ENCODE data around the gene ERC2.
A peak's percentile ranks its signal among the peaks of the same experiment; 100 is the strongest.

The ERC2 gene

DNA sequence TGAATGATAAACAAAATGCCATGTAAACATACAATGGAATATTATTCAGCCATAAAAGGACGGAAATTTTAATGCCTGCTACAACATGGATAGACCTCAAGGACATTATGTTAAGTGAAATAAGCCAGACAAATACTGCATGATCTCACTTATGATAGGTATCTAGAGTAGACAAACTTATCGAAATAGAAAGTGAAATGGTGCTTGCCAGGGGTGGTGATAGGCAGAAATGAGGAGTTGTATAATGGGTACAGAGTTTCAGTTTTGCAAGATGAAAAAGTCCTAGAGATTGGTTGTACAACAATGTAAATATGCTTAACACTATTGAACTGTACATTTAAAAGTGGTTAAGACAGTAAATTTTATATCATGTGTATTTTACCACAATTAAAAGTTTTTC, 287.8 kb downstream of the ERC2 start:
- FAIRE-seq: no peak
- DNase-seq (ENCODE audit: insufficient read length, low spot score): no peak
- TF ChIP-seq POLR2AphosphoS5 (IDR thresholded peaks at IDR 0.05; ENCODE audit: low read depth, low read length): no peak
- TF ChIP-seq PAX5 (IDR thresholded peaks at IDR 0.05; ENCODE audit: insufficient read depth, low read length, severe bottlenecking): no peak
- TF ChIP-seq SPI1 (IDR thresholded peaks at IDR 0.05; ENCODE audit: low read depth, low read length): no peak
- no peak for TF ChIP-seq TAF1 (IDR thresholded peaks at IDR 0.05; ENCODE audit: low read depth, low read length)
- TF ChIP-seq POLR2A (IDR thresholded peaks at IDR 0.05; ENCODE audit: low read depth, low read length): no peak
- TF ChIP-seq POU2F2 (IDR thresholded peaks at IDR 0.05; ENCODE audit: low read depth, low read length): no peak

DNA sequence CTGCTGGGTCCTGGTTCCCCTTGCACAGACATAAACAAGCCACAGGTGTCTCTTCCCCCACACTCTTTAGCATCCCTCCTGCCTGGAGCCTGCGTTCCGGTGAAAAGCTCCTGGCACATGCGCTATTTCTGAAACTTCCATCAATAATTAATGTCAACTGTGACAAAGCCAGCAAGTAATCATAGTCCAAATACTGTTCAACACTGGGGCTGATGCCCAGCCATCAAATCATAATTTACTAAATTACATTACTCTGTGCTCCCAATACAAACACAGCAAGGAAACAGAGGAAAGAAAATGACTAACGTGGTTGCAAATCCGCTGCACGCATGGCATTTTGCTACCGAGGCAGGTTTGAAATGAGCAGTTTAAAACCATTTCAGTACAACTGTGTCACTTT, 294.7 kb downstream of the ERC2 start:
- DNase-seq (ENCODE audit: insufficient read length, low spot score) (no peak), FAIRE-seq (no peak)
- TF ChIP-seq POLR2AphosphoS5 (IDR thresholded peaks at IDR 0.05; ENCODE audit: low read depth, low read length): no peak
- TF ChIP-seq TAF1 (IDR thresholded peaks at IDR 0.05; ENCODE audit: low read depth, low read length): no peak
- no peak for TF ChIP-seq POLR2A (IDR thresholded peaks at IDR 0.05; ENCODE audit: low read depth, low read length)
- no peak for TF ChIP-seq PAX5 (IDR thresholded peaks at IDR 0.05; ENCODE audit: insufficient read depth, low read length, severe bottlenecking)
- no peak for TF ChIP-seq POU2F2 (IDR thresholded peaks at IDR 0.05; ENCODE audit: low read depth, low read length)
- no peak for TF ChIP-seq SPI1 (IDR thresholded peaks at IDR 0.05; ENCODE audit: low read depth, low read length)

DNA sequence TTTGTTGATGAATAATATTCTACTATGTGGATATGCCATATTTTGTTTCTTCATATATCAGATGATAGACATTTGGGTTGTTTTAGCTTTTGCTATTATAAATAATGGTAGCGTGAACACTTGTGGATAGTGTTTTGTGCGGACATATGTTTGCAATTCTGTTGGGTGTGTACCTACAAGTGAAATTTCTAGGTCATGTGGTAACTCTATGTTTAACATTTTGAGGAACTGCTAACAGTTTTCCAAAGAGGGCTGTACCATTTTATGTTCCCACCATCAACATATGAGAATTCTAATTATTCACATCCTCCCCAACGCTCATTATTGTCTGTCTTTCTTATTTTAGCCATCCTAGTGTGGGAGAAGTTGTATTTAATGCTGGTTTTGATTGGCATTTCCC, 303.8 kb downstream of the ERC2 start:
- TF ChIP-seq TAF1 (IDR thresholded peaks at IDR 0.05; ENCODE audit: low read depth, low read length): no peak
- TF ChIP-seq POU2F2 (IDR thresholded peaks at IDR 0.05; ENCODE audit: low read depth, low read length): no peak
- no peak for TF ChIP-seq POLR2A (IDR thresholded peaks at IDR 0.05; ENCODE audit: low read depth, low read length)
- TF ChIP-seq POLR2AphosphoS5 (IDR thresholded peaks at IDR 0.05; ENCODE audit: low read depth, low read length): no peak
- TF ChIP-seq SPI1 (IDR thresholded peaks at IDR 0.05; ENCODE audit: low read depth, low read length): no peak
- FAIRE-seq: no peak

DNA sequence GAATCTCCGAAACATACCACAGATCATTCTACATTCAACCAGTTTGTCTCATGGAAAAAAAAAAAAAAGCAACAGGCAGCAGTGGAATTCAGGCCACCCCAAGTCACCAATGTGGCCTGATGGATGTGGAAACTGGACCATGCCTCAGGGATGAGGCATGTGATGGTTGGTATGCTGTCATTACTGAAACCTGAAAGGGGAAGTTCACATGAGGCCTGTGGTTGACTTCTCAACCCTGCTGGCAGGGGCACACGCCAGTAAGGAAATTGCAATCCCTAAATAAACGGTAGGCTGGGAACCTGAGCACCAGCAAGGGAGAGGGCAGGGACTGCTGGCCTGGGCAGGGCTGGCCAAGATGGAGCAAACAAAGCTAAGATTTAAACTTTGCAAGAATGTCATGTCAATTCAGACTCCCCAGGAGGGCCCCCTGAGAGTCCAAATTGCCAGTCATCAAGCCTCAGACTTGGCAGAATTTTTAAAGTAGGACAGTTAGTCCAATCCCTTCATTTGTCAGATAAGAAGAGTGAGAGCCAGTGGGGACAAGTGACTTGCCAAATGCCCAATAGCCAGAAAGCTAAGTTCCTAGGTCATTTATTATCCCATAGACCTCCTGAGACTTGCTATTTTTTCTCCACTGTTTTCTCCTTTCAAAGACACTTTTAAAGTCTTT, 310.4 kb downstream of the ERC2 start:
- TF ChIP-seq TAF1 (IDR thresholded peaks at IDR 0.05; ENCODE audit: low read depth, low read length): no peak
- TF ChIP-seq SPI1 (IDR thresholded peaks at IDR 0.05; ENCODE audit: low read depth, low read length): 0 out of 2 replicates have a peak, but pooled peaks have one; percentile 21
- DNase-seq (ENCODE audit: insufficient read length, low spot score) (no peak), FAIRE-seq (peak; percentile 41)

More for the DNA sequence above, 303.8 kb downstream of the ERC2 start:
- DNase-seq (ENCODE audit: insufficient read length, low spot score): no peak

DNA sequence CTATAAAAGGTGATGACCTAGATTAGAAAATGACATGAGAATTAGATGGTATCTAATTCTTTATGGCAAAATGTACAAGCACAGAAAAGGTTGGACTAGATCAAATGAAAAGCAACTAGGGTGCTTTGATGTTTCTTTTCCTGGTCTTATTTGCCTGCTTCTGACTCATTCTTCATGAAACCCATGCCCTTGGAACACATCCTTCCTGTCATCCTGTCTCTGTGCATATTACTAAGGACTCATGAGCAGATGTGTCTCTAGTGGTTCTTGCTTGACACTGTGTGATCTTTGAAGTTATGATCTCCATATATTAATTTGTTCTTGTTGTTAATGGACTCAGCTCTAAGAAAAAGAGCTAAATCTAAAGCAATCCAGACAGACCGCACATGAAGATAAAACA, 314.0 kb downstream of the ERC2 start:
- DNase-seq (ENCODE audit: insufficient read length, low spot score) (no peak), FAIRE-seq (no peak)
- TF ChIP-seq PAX5 (IDR thresholded peaks at IDR 0.05; ENCODE audit: insufficient read depth, low read length, severe bottlenecking): no peak
- TF ChIP-seq POU2F2 (IDR thresholded peaks at IDR 0.05; ENCODE audit: low read depth, low read length): no peak

DNA sequence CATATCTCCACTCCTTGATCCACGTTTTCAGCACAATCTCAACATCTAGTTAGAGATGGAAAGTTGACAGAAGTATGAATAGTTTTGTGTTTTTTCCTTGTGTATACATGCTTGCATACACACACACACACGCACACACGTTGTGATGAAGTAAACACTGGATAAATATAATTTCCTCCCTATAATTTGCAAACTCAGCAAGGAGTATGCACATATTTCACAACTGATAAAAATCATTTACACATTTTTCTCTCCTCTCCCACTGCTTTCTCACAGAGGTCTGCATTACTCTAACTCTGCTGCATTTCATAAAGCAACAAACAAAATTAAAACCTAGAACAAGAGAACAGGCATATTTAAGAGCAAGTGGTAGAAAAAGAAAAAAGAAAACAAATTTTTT, 320.9 kb downstream of the ERC2 start:
- FAIRE-seq (no peak), DNase-seq (ENCODE audit: insufficient read length, low spot score) (no peak)
- TF ChIP-seq PAX5 (IDR thresholded peaks at IDR 0.05; ENCODE audit: insufficient read depth, low read length, severe bottlenecking): no peak

DNA sequence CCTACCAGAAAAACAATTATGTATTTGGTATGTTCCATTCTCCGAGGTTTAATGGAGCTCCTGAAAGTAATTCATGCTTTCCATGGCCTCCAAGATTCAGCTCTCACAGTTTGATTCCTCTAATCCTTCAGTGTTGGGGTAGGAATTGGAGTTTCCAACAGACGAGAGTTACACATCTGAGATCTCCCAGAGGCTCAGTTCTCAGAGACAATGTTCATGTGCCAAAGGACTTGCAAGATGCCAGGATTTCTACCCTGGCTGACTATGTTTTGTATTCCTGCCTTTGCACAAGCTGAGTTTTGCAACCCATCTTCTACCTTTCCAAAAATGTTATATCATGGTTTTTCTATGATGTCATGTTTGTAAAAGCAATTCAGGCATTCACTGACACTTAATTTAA, 322.9 kb downstream of the ERC2 start:
- FAIRE-seq (no peak), DNase-seq (ENCODE audit: insufficient read length, low spot score) (no peak)

DNA sequence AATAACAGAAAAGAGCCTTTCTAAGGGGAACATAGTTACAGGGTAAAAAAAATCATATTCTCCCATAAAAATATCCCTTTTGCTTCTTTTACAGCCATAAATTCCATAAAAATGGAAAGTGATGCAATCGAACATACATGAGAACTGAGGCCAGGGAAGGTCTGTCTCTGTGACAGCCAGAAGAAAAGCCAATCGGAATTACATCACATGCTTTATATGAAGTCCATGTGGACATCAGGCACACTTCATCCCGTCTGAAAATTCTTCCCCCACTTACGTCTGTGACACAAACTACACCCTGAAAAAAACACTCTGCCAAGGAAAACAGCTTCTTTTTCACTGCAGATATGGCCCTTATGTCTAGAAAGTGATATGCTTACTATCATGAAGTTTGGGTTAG, 323.5 kb downstream of the ERC2 start:
- no peak for FAIRE-seq
- DNase-seq (ENCODE audit: insufficient read length, low spot score): no peak
- TF ChIP-seq TAF1 (IDR thresholded peaks at IDR 0.05; ENCODE audit: low read depth, low read length): no peak

More for the DNA sequence above, 322.9 kb downstream of the ERC2 start:
- no peak for TF ChIP-seq PAX5 (IDR thresholded peaks at IDR 0.05; ENCODE audit: insufficient read depth, low read length, severe bottlenecking)
- TF ChIP-seq POLR2A (IDR thresholded peaks at IDR 0.05; ENCODE audit: low read depth, low read length): no peak
- no peak for TF ChIP-seq POLR2AphosphoS5 (IDR thresholded peaks at IDR 0.05; ENCODE audit: low read depth, low read length)
- TF ChIP-seq SPI1 (IDR thresholded peaks at IDR 0.05; ENCODE audit: low read depth, low read length): no peak
- TF ChIP-seq TAF1 (IDR thresholded peaks at IDR 0.05; ENCODE audit: low read depth, low read length): no peak
- no peak for TF ChIP-seq POU2F2 (IDR thresholded peaks at IDR 0.05; ENCODE audit: low read depth, low read length)

DNA sequence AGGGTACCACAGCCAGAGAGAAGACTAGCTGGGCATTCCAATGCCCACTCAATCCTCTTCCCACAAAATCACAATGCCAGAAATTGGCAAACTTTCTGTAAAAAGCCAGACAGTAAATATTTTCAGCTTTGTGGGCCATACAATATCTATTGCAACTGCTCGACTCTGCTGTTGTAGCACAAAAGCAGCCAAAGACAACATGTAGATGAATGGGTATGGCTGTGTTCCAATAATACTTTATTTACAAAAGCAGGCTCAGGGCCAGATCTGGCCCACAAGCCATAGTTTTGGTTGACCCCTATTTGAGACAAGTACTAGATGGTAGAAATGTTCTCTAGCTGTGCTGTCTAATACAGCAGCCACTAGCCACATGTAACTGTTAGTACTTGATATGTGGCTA, 330.9 kb downstream of the ERC2 start:
- DNase-seq (ENCODE audit: insufficient read length, low spot score): no peak
- no peak for FAIRE-seq
- TF ChIP-seq PAX5 (IDR thresholded peaks at IDR 0.05; ENCODE audit: insufficient read depth, low read length, severe bottlenecking) (no peak), POU2F2 (IDR thresholded peaks at IDR 0.05; ENCODE audit: low read depth, low read length) (no peak), POLR2A (IDR thresholded peaks at IDR 0.05; ENCODE audit: low read depth, low read length) (no peak), TAF1 (IDR thresholded peaks at IDR 0.05; ENCODE audit: low read depth, low read length) (no peak), POLR2AphosphoS5 (IDR thresholded peaks at IDR 0.05; ENCODE audit: low read depth, low read length) (no peak), SPI1 (IDR thresholded peaks at IDR 0.05; ENCODE audit: low read depth, low read length) (no peak)

DNA sequence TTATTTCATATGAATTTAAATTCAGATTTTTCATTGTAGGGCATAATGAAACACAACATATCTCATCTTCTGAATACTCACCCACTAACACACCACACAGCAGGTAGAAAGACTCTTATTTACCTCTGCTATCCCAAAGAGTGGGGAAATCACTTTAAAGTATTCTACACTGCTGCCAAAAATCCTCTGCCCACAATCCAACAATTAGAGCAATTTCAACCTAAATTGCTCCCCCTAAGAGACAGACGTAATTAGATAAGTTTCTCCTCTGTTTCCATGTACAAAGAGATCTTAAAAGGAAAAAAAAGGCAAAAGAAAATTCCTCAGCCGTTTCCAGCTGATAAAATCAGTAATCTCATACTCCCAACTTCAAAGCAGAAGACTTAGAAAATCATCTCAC, 331.8 kb downstream of the ERC2 start:
- DNase-seq (ENCODE audit: insufficient read length, low spot score): no peak
- FAIRE-seq: no peak
- no peak for TF ChIP-seq SPI1 (IDR thresholded peaks at IDR 0.05; ENCODE audit: low read depth, low read length)

DNA sequence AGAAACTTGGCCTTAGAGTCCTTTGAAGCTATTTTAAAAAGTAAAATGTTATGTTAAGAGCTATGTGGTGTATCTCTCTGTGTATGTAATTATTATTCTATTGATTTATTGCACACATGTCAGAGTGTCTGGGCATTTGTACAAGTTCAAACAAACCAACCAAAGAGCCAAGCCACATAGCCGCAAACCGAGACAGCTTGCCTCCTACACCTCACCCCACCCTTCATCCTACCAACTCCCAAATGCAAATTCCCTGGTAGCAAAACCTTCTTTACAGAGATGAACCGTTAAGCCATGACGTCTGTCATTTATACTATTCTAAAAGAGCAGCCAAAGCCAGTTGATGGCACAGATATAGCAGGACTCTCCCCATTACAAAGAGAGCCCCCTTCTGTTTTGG, 332.3 kb downstream of the ERC2 start:
- FAIRE-seq (no peak), DNase-seq (ENCODE audit: insufficient read length, low spot score) (no peak)
- no peak for TF ChIP-seq SPI1 (IDR thresholded peaks at IDR 0.05; ENCODE audit: low read depth, low read length)
- no peak for TF ChIP-seq POU2F2 (IDR thresholded peaks at IDR 0.05; ENCODE audit: low read depth, low read length)
- TF ChIP-seq TAF1 (IDR thresholded peaks at IDR 0.05; ENCODE audit: low read depth, low read length): no peak
- no peak for TF ChIP-seq PAX5 (IDR thresholded peaks at IDR 0.05; ENCODE audit: insufficient read depth, low read length, severe bottlenecking)
- TF ChIP-seq POLR2A (IDR thresholded peaks at IDR 0.05; ENCODE audit: low read depth, low read length): no peak
- TF ChIP-seq POLR2AphosphoS5 (IDR thresholded peaks at IDR 0.05; ENCODE audit: low read depth, low read length): no peak
